Neural cell (in vitro differentiated cells): ENCODE measurements around the gene TCF4. TPM values are rescaled to one million over a fixed set of nuclear protein-coding genes. Genes with fewer than 3 reads are reported as not detected.

Experiments used
- H2AFZ ChIP-seq: fragments of 200-600, 300-800 bp; sonication (generic), shearing (Covaris generic); 2 replicates; pipeline ENCODE4 v1.6.0; 2014; ENCODE audit warnings: low read depth, mild to moderate bottlenecking, antibody characterized with exemption, low read length, moderate library complexity
- H3F3A ChIP-seq: fragments of 200-600 bp; shearing (Covaris generic); 2 replicates; pipeline ENCODE4 v1.6.1; 2016; ENCODE audit warnings: mild to moderate bottlenecking, moderate library complexity, mixed read lengths, antibody characterized with exemption, low read length; ENCODE audit not compliant: insufficient read depth, poor library complexity, severe bottlenecking
- H3K27ac ChIP-seq: fragments of 200-600, 300-800 bp; sonication (generic), shearing (Covaris generic); 2 replicates; pipeline ENCODE4 v1.5.1; 2014; ENCODE audit warnings: mild to moderate bottlenecking, low read length, moderate library complexity
- H3K27me3 ChIP-seq: fragments of 300-800, 200-600 bp; sonication (generic), shearing (Covaris generic); 2 replicates; pipeline ENCODE4 v1.6.0; 2014; ENCODE audit warnings: mild to moderate bottlenecking, low read depth, low read length, moderate library complexity; ENCODE audit not compliant: insufficient read depth
- H3K36me3 ChIP-seq: fragments of 300-800, 200-600 bp; sonication (generic), shearing (Covaris generic); 2 replicates; pipeline ENCODE4 v1.5.1; 2014; ENCODE audit warnings: mild to moderate bottlenecking, antibody characterized with exemption, low read length, moderate library complexity; ENCODE audit not compliant: insufficient read depth
- H3K4me2 ChIP-seq: fragments of 300-800, 200-600 bp; sonication (generic), shearing (Covaris generic); 2 replicates; pipeline ENCODE4 v1.6.0; 2014; ENCODE audit warnings: mild to moderate bottlenecking, low read length
- H3K4me3 ChIP-seq: fragments of 300-800, 200-600 bp; sonication (generic), shearing (Covaris generic); 2 replicates; pipeline ENCODE4 v1.5.1; 2014; ENCODE audit warnings: mild to moderate bottlenecking, low read length, moderate library complexity
- H3K79me2 ChIP-seq: fragments of 200-600 bp; shearing (Covaris generic); replicated peaks from 2 replicates; pipeline ENCODE4 v1.6.0; 2014; ENCODE audit warnings: mild to moderate bottlenecking, low read length, moderate library complexity; ENCODE audit not compliant: insufficient read depth
- H3K9ac ChIP-seq: fragments of 300-800, 200-600 bp; sonication (generic), shearing (Covaris generic); 2 replicates; pipeline ENCODE4 v1.6.1; 2016; ENCODE audit warnings: mild to moderate bottlenecking, low read length, mixed read lengths
- H3K9me2 ChIP-seq: fragments of 200-600 bp; shearing (Covaris generic); 2 replicates; pipeline ENCODE4 v1.6.1; 2016; ENCODE audit warnings: mild to moderate bottlenecking, low read length, mixed read lengths; ENCODE audit not compliant: insufficient read depth
- H3K9me3 ChIP-seq: fragments of 200-600, 300-800 bp; sonication (generic), shearing (Covaris generic); 2 replicates; pipeline ENCODE4 v1.6.1; 2016; ENCODE audit warnings: mild to moderate bottlenecking, mixed run types, low read length, moderate library complexity, mixed read lengths
- H4K20me1 ChIP-seq: fragments of 200-600 bp; shearing (Covaris generic); 2 replicates; pipeline ENCODE4 v1.6.1; 2016; ENCODE audit warnings: mild to moderate bottlenecking, mixed run types; ENCODE audit not compliant: insufficient read depth
- CTCF ChIP-seq: fragments of 450-650 bp; IDR thresholded peaks from 2 replicates; pipeline ENCODE4 v1.5.1; 2014; ENCODE audit warnings: antibody characterized with exemption, mild to moderate bottlenecking, moderate library complexity; ENCODE audit not compliant: poor library complexity, severe bottlenecking
- EP300 ChIP-seq: fragments of 450-650 bp; conservative IDR thresholded peaks from 2 replicates; pipeline ENCODE4 v1.6.1; 2014; ENCODE audit warnings: antibody characterized with exemption, mild to moderate bottlenecking, moderate library complexity; ENCODE audit not compliant: poor library complexity, severe bottlenecking
- EZH2 ChIP-seq: fragments of 200-600, 300-800 bp; shearing (Covaris generic), sonication (generic); IDR thresholded peaks from 2 replicates; pipeline ENCODE4 v1.6.1; 2014; ENCODE audit warnings: antibody characterized with exemption, low read length, borderline replicate concordance, mild to moderate bottlenecking; ENCODE audit not compliant: insufficient read depth, poor library complexity, severe bottlenecking
- MXI1 ChIP-seq: fragments of 450-650 bp; conservative IDR thresholded peaks from 2 replicates; pipeline ENCODE4 v1.6.1; 2014; ENCODE audit warnings: antibody characterized with exemption, mild to moderate bottlenecking; ENCODE audit not compliant: poor library complexity, severe bottlenecking
- POLR2AphosphoS5 ChIP-seq: IDR thresholded peaks from 2 replicates; pipeline ENCODE4 v1.6.1; 2012
- RAD21 ChIP-seq: fragments of 450-650 bp; conservative IDR thresholded peaks from 2 replicates; pipeline ENCODE4 v1.6.1; 2014; ENCODE audit warnings: antibody characterized with exemption, mild to moderate bottlenecking, moderate library complexity
- REST ChIP-seq: IDR thresholded peaks from 2 replicates; pipeline ENCODE4 v1.6.1; 2012; ENCODE audit warnings: borderline replicate concordance
- SMC3 ChIP-seq: fragments of 450-650 bp; conservative IDR thresholded peaks from 2 replicates; pipeline ENCODE4 v1.6.1; 2014; ENCODE audit warnings: antibody characterized with exemption, mild to moderate bottlenecking, moderate library complexity; ENCODE audit not compliant: poor library complexity
- TAF1 ChIP-seq: IDR thresholded peaks from 2 replicates; pipeline ENCODE4 v1.6.1; 2012; ENCODE audit warnings: low read depth
- polyA plus RNA-seq: library from polyadenylated mRNA; depleted of rRNA; stranded (reverse); fragments of >200 nt; gene quantifications from 2 replicates; pipeline ENCODE4 v1.2.3, GENCODE V29; 2014

The TCF4 gene
- polyA plus RNA-seq, 1 donor from 2014 or later, result 7.0 TPM

GRCh38 chr18:55534996-55535395 is 53.0 kb downstream of the TCF4 start:
- no peaks in the 10 kb centered on the region for H3F3A ChIP-seq
- no peaks in the 10 kb centered on the region for H3K9me2 ChIP-seq
- no peak overlapping the region for H3K27ac ChIP-seq
- no peaks in the 10 kb centered on the region for H3K27me3 ChIP-seq
- H4K20me1 ChIP-seq, result no peaks in the 10 kb centered on the region
- no peak overlapping the region for H3K9ac ChIP-seq
- TF ChIP-seq EP300 (no peak), CTCF (no peak), TAF1 (no peak), POLR2AphosphoS5 (no peak), MXI1 (no peak), REST (no peak), RAD21 (no peak), EZH2 (no peak)
- no peak overlapping the region for H2AFZ ChIP-seq
- no peak overlapping the region for H3K4me2 ChIP-seq
- H3K36me3 ChIP-seq, result no peaks in the 10 kb centered on the region
- H3K9me3 ChIP-seq, result no peaks in the 10 kb centered on the region
- peaks cover 39% of the 10 kb centered on the region for H3K79me2 ChIP-seq
- H3K4me3 ChIP-seq, result no peak overlapping the region

- H3K36me3 ChIP-seq, result no peaks in the 10 kb centered on the region
- no peak overlapping the region for H3K4me2 ChIP-seq
- no peaks in the 10 kb centered on the region for H4K20me1 ChIP-seq
- H2AFZ ChIP-seq, result no peak overlapping the region
- TF ChIP-seq EZH2, result no peak
- no peak for TF ChIP-seq CTCF
- no peak for TF ChIP-seq SMC3
- TF ChIP-seq POLR2AphosphoS5, result no peak
- no peak for TF ChIP-seq REST
- TF ChIP-seq RAD21, result no peak
- TF ChIP-seq MXI1, result no peak
- TF ChIP-seq TAF1, result no peak
- TF ChIP-seq EP300, result no peak
- H3K9ac ChIP-seq, result no peak overlapping the region
- no peaks in the 10 kb centered on the region for H3F3A ChIP-seq
- no peak overlapping the region for H3K4me3 ChIP-seq
- H3K79me2 ChIP-seq, result peaks cover 35% of the 10 kb centered on the region
- no peaks in the 10 kb centered on the region for H3K27me3 ChIP-seq
- H3K9me3 ChIP-seq, result no peaks in the 10 kb centered on the region
- H3K27ac ChIP-seq, result no peak overlapping the region
- H3K9me2 ChIP-seq, result no peaks in the 10 kb centered on the region
Observed at GRCh38 chr18:55534547-55534946, 53.4 kb downstream of the TCF4 start.
